ACC112 (cell line): ENCODE measurements around the gene CDH1.
"Not testable (repeated sequence)": the region's sequence is repeated elsewhere in the genome, so short reads cannot be mapped to it uniquely, and the experiment has no call there.

Experiments
- H2AFZ ChIP-seq: fragments of 200-600 bp; sonication (generic); one replicate; pipeline ENCODE4 v1.6.0; 2017; ENCODE audit warnings: antibody characterized with exemption, low read length; ENCODE audit not compliant: unreplicated experiment
- H3K27ac ChIP-seq: fragments of 200-600 bp; sonication (generic); 2 replicates; pipeline ENCODE4 v1.5.1; 2014; ENCODE audit warnings: low read depth, mild to moderate bottlenecking, antibody characterized with exemption, low read length, moderate library complexity
- H3K27me3 ChIP-seq: fragments of 200-600 bp; sonication (generic); 2 replicates; pipeline ENCODE4 v1.6.1; 2014; ENCODE audit warnings: mild to moderate bottlenecking, antibody characterized with exemption, low read length, moderate library complexity, mixed read lengths; ENCODE audit not compliant: insufficient read depth
- H3K36me3 ChIP-seq: fragments of 200-600 bp; sonication (generic); 2 replicates; pipeline ENCODE4 v1.6.1; 2016; ENCODE audit warnings: mild to moderate bottlenecking, antibody characterized with exemption, low read length, moderate library complexity, mixed read lengths; ENCODE audit not compliant: insufficient read depth
- H3K4me1 ChIP-seq: fragments of 200-600 bp; sonication (generic); one replicate; pipeline ENCODE4 v1.6.1; 2016; ENCODE audit warnings: low read length, mixed read lengths; ENCODE audit not compliant: insufficient read depth, unreplicated experiment, control insufficient read depth
- H3K4me3 ChIP-seq: fragments of 200-600 bp; sonication (generic); 2 replicates; pipeline ENCODE4 v1.5.1; 2014; ENCODE audit warnings: mild to moderate bottlenecking, low read depth, low read length
- H3K79me2 ChIP-seq: fragments of 200-600 bp; sonication (generic); one replicate; pipeline ENCODE4 v1.6.0; 2016; ENCODE audit warnings: low read length; ENCODE audit not compliant: control insufficient read depth, unreplicated experiment, insufficient read depth

The CDH1 gene

DNA sequence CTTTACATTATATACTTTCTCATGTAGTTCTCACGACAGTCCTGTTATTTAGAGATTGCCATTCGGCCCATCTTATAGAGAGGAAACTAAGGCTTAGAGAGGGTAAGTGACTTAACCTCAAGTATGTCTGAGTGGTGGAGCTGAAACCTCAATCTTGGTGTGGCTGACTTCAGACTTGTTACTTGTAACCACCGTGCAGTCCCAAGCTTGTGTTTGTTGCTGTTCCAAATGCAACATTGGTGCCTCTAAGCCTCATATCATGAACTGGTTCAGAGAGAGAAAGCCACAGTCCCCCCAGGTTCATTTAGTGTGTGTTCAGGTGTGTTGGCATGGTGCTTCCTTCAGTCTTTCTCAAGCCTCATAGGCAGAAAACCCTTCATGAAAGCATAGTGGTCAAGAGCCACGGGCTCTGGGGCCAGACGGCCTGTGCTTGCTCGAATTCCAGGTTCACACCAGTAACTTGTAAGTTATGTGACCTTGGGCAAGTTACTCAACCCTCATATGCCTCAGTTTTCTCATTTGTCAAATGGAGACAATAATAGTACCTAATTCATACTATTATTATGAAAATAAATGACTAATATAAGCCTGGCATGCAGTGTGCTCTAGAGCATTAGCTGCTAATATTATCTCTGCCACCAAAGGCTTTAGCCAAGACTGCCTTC is 39.9 kb downstream of the CDH1 start:
- Histone ChIP-seq H2AFZ (no peak overlapping the region), H3K4me3 (no peak overlapping the region)

DNA sequence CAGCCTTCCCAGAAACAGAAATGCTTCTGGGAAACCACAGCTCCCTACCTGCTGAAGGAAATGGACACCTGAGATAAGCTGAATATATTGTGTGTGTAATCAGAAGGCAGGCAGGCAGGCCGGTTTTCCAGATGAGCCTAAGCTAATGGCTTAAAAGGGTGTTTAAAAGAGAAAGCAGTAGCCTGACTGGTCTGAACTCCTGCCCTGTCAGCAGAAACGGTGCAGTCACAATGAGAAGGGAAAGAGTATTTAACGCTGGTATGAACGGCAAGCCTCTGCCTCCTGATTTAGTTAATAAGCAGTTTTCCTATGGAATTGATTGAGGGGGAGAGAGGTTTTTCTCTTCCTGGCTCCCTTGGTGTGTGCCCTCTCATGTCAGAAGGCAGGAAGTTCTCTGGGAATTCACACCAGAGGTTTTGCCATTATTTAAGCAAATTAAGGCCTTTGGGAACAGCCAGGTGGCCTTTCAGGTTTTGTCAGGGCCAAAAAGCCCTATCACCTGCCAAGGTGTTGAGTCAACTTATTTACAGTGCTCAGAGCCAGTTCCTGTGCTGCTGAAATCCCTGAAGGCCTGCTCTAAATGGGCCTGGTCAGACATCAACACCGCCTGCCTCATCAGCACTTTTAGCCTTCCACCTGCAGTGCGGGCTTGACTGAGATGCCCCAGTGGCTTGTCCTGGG is 41.6 kb downstream of the CDH1 start:
- Histone ChIP-seq H3K36me3 (no peaks in the 10 kb centered on the region), H3K4me1 (no peaks in the 10 kb centered on the region), H3K4me3 (no peak overlapping the region), H3K27ac (no peak overlapping the region), H2AFZ (no peak overlapping the region), H3K27me3 (no peaks in the 10 kb centered on the region), H3K79me2 (no peaks in the 10 kb centered on the region)

More for the DNA sequence above, 39.9 kb downstream of the CDH1 start:
- H3K79me2 ChIP-seq: no peaks in the 10 kb centered on the region
- H3K36me3 ChIP-seq: no peaks in the 10 kb centered on the region
- H3K27ac ChIP-seq: no peak overlapping the region
- H3K4me1 ChIP-seq: no peaks in the 10 kb centered on the region
- H3K27me3 ChIP-seq: no peaks in the 10 kb centered on the region

DNA sequence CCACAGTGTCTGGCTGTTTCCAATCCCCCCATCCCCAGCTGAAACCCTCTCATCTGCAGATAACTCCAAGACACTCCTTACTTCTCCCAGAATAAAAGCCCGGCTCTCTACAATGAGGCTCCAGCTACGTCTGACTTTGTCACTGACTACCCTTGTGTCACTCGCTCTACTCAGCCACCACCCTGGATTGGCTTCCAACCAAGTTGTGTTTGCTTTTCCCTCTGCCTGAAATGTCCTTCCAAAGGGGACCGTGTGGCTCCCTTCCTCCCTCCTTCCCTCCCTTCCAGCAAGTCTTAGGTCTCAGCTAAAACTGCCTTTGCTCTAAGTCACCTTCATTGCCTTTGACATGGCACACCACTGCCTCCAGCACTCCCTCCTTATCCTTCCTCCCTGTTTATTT is 42.8 kb downstream of the CDH1 start:
- Histone ChIP-seq H3K4me1 (no peaks in the 10 kb centered on the region), H3K36me3 (no peaks in the 10 kb centered on the region), H3K27ac (no peak overlapping the region), H3K79me2 (no peaks in the 10 kb centered on the region), H3K4me3 (no peak overlapping the region), H3K27me3 (no peaks in the 10 kb centered on the region), H2AFZ (no peak overlapping the region)

DNA sequence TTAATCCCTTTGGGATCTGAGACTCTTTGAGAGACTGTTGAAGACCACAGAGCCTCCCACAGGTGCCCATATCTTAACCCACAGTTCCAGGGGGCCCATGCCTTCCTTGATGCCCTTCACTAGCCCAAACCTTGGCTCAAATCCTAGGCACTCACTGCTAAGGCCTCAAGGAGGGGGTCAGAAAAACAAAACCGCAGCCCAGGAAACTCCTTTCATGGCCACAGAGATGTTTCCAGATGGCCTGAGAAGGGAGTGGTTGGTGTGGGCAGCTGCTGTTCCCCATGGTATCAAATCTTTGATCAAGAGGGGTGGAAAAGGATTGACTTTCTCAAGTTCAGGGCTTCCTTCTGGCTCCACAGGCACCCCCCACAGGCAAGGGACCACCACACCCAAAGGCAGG is 44.7 kb downstream of the CDH1 start:
- H3K4me3 ChIP-seq: no peak overlapping the region
- H3K79me2 ChIP-seq: no peaks in the 10 kb centered on the region
- H3K27me3 ChIP-seq: no peaks in the 10 kb centered on the region
- H3K36me3 ChIP-seq: no peaks in the 10 kb centered on the region
- H3K27ac ChIP-seq: no peak overlapping the region
- no peaks in the 10 kb centered on the region for H3K4me1 ChIP-seq
- H2AFZ ChIP-seq: no peak overlapping the region

DNA sequence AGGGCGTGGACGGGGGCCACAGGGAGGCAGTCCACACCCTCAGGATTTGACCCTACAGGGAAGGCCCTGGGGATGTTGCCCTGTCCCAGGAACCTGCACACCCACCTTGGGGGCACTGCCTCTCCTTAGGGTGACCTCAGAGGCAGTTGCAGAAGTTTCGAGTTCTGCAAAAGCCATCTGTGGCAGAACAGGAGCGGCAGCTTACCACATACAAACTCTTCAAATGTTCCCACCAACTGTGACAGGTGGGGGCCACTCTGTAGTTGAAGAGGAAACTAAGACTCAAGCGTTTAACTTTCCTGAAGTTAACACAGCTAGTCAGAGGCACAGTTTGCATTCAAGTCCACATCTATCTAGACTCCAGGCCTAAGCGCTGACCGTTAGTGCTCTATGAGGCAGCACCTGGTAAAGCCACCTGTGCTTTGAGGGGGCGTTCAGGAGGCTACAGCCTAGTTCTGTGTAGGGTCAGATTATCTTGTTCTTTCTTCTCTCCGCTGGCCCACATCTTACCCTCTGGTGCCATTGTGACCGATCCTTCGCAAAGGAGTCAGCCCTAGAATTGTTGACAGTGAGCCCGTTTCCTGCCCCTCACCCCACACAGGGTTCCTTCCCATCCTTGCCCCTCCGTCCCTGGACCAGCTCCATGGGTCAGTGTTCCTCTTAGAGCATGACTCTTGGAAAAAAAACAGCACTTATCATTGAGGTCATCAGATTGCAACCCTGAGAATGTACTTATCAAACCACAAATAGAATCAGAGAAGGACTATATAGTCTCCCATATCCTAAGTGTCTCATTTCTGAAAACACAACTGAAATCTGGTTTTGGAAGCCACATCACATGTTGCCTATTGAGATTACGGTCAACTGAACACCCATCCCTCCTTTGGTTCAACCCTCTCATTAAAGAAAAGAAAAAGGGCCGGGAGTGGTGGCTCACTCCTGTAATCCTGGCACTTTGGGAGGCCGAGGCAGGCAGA is 45.4 kb downstream of the CDH1 start:
- Histone ChIP-seq H3K79me2 (no peaks in the 10 kb centered on the region), H3K4me3 (no peak overlapping the region), H3K27ac (no peak overlapping the region), H3K36me3 (no peaks in the 10 kb centered on the region), H3K4me1 (no peaks in the 10 kb centered on the region), H3K27me3 (no peaks in the 10 kb centered on the region), H2AFZ (no peak overlapping the region)

DNA sequence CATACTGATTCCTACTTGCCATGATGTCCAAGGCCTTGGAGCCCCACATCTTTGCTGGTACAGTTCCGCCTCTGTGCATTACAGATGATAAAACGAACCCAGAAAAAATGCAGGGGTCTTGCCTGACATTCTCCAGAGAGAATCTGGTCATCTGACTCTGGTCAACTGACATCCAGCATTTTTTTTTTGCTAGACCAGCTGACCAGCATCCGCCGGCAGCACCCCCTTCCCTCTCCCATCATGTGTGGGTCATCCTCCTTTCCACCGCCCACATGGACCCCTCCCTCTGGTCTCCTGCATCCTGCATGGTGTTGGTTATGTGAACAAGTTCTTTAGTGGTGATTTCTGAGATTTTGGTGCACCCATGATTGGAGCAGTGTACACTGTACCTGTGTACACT is 47.1 kb downstream of the CDH1 start:
- H3K4me1 ChIP-seq: no peaks in the 10 kb centered on the region
- no peak overlapping the region for H3K27ac ChIP-seq
- no peaks in the 10 kb centered on the region for H3K79me2 ChIP-seq

DNA sequence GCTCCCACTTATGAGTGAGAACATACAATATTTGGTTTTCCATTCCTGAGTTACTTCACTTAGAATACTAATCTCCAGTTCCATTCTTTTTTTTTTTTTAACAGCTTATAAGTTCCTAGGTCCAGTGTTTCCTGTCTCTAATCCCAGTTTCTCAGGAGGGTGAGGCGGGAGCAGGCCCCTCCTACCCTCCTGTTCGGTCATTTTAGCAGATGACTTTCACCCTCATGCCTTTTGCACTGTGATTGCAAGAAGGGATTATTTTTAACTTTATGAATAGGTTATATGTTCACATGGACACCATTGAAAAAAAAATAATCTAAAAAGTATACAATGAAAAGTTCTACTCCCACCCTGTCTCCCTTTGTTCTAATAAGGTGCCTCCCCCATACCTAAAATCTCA is 47.6 kb downstream of the CDH1 start:
- Histone ChIP-seq H3K4me3 (no peak overlapping the region), H3K27ac (no peak overlapping the region), H3K79me2 (no peaks in the 10 kb centered on the region), H3K4me1 (peaks cover 3% of the 10 kb centered on the region), H3K27me3 (no peaks in the 10 kb centered on the region), H3K36me3 (no peaks in the 10 kb centered on the region), H2AFZ (no peak overlapping the region)

More for the DNA sequence above, 47.1 kb downstream of the CDH1 start:
- H3K27me3 ChIP-seq: no peaks in the 10 kb centered on the region
- H3K36me3 ChIP-seq: no peaks in the 10 kb centered on the region
- H2AFZ ChIP-seq: no peak overlapping the region
- H3K4me3 ChIP-seq: no peak overlapping the region

DNA sequence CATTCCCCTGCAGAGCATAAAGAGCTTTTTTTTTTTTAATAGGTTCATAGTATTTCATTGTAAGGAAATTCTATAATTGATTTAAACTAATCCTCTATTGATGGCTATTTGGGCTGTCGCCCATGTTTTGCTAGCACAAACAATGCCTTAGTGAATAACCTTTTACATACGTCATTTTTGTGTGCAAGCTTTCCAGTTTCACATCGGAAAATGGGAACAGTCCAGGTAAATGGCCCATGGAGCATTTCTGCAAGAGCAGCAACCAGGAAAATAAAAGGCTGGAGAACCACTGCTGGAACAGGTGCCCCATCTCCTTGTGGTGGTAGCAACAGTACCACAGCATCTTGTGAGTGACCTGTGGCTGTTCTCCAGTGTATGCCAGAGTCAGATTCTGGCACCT is 48.6 kb downstream of the CDH1 start:
- H3K27me3 ChIP-seq: no peaks in the 10 kb centered on the region
- H3K4me1 ChIP-seq: peaks cover 12% of the 10 kb centered on the region
- no peaks in the 10 kb centered on the region for H3K36me3 ChIP-seq
- no peak overlapping the region for H3K4me3 ChIP-seq
- no peaks in the 10 kb centered on the region for H3K79me2 ChIP-seq
- no peak overlapping the region for H2AFZ ChIP-seq
- no peak overlapping the region for H3K27ac ChIP-seq

DNA sequence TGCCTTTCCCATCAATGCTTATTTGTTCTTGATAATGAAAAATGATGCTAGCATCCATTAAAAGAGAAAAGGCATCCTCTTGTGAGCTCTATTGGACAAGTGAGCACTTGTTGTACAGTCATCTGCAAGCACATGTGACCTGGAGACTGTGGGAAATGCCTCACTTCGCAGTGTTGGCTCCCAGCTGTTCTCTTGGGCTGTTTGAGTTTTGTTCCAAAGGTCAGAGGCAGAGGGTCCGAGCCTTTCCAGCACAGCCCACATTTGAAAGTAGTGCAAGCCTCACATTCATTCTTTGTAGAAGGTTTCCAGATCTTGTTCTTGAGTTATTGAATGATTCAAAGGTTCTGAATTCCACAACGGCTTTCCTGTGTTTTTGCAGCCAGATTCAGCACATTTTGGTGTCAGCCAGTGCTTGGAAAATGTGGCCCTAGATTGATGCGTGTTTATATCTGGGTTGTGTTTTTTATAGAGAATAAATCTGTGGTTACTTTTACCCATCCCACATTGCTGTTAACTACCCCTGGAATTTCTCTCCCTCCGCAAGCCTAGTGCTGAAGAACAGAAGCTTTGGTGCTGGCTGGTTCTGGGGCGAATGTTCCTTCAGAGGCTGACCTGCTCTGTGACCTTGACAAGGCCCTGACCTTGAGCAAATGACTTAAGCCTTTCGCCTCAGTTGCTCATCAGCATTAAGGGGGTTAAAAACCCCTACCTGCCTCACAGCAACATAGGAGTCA is 49.8 kb downstream of the CDH1 start:
- H3K27me3 ChIP-seq: no peaks in the 10 kb centered on the region
- H3K4me1 ChIP-seq: peaks cover 14% of the 10 kb centered on the region
- no peaks in the 10 kb centered on the region for H3K36me3 ChIP-seq
- H3K79me2 ChIP-seq: no peaks in the 10 kb centered on the region
- H2AFZ ChIP-seq: no peak overlapping the region
- H3K27ac ChIP-seq: no peak overlapping the region
- H3K4me3 ChIP-seq: no peak overlapping the region

DNA sequence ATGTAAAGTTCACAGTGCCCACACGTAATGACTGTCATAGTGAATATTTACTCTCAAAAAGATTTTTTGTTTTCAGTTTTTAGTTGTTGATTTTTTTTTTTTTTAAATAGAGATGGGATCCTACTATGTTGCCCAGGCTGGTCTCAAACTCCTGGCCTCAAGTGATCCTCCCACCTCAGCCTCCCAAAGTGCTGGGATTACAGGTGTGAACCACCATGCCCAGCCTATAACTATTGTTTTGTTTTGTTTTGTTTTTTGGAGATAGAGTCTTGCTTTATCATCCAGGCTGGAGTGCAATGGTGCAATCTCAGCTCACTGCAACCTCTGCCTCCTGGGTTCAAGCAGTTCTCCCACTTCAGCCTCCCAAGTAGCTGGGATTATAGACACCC is 50.3 kb downstream of the CDH1 start:
- H3K27me3 ChIP-seq, H3K36me3 ChIP-seq, H2AFZ ChIP-seq, H3K4me3 ChIP-seq, H3K79me2 ChIP-seq, H3K27ac ChIP-seq: not testable (repeated sequence)
- H3K4me1 ChIP-seq: peaks cover 14% of the 10 kb centered on the region
